Small intestine (tissue), 7 donors: ENCODE measurements around the gene DERA. TPM values are rescaled to one million over a fixed set of nuclear protein-coding genes. Genes with fewer than 3 reads are reported as not detected.

Source experiments
- DNase-seq, 2 donors: peaks; one replicate each; pipeline versions ENCODE4 v3.0.0 to v3.0.0-alpha.2; 2013
- FAIRE-seq: peaks from 2 replicates; lab custom pipeline; 2012; peaks lifted over from hg19 to GRCh38; lab: Jason Lieb, UNC
- H3K27ac ChIP-seq, 3 donors: one replicate each; pipeline ENCODE4 v1.5.1; 2013; ENCODE audit warnings: low read length in 2 of 3, mild to moderate bottlenecking in 2 of 3, control low read depth in 1 of 3, inconsistent platforms in 1 of 3, low read depth in 1 of 3, moderate library complexity in 1 of 3
- H3K27me3 ChIP-seq, 3 donors: one replicate each; pipeline ENCODE4 v1.6.1; 2013; ENCODE audit warnings: low read length in 3 of 3, inconsistent platforms in 1 of 3; ENCODE audit not compliant: control insufficient read depth in 3 of 3, insufficient read depth in 3 of 3
- H3K36me3 ChIP-seq, 3 donors: one replicate each; pipeline ENCODE4 v1.6.1; 2013; ENCODE audit warnings: low read length in 3 of 3, inconsistent platforms in 1 of 3, low read depth in 1 of 3, mild to moderate bottlenecking in 1 of 3, moderate library complexity in 1 of 3; ENCODE audit not compliant: control insufficient read depth in 3 of 3, insufficient read depth in 2 of 3
- H3K4me1 ChIP-seq, 3 donors: one replicate each; pipeline ENCODE4 v1.6.1; 2013; ENCODE audit warnings: low read length in 2 of 3, inconsistent platforms in 1 of 3, low read depth in 1 of 3, mild to moderate bottlenecking in 1 of 3, moderate library complexity in 1 of 3; ENCODE audit not compliant: control insufficient read depth in 3 of 3, insufficient read depth in 2 of 3
- H3K4me3 ChIP-seq, 3 donors: one replicate each; pipeline ENCODE4 v1.5.1; 2013; ENCODE audit warnings: low read length in 3 of 3, control low read depth in 1 of 3, inconsistent platforms in 1 of 3, low read depth in 1 of 3, mild to moderate bottlenecking in 1 of 3, moderate library complexity in 1 of 3
- H3K9me3 ChIP-seq, 2 donors: one replicate each; pipeline ENCODE4 v1.6.1; 2013; ENCODE audit warnings: low read depth in 1 of 2, low read length in 1 of 2; ENCODE audit not compliant: control insufficient read depth in 2 of 2, insufficient read depth in 1 of 2
- WGBS, 3 donors: extraction: QIAGEN DNeasy Blood & Tissue Kit; methylation state at CpG; one replicate each; pipeline ENCODE4 v1.1.7; 2013; 5-methylcytosine and 5-hydroxymethylcytosine counted together
- polyA plus RNA-seq, 4 donors: library from polyadenylated mRNA; stranded (reverse) in 3 of 4; unstranded in 1 of 4; fragments of 200-250 nt in 3 of 4; fragments of 120-200 nt in 1 of 4; gene quantifications; one replicate each; pipeline versions ENCODE4 v1.2.1 to v1.2.3, GENCODE V29; 2013
- donor health status: healthy with polysubstance abuse.
- donor health status: control.
- donor health status: control.
- donor health status: Bipolar disorder and iron deficiency.
- donor health status: healthy.

DERA gene
- polyA plus RNA-seq, 4 donors, result 36.0 to 133 (median 90.5) TPM

DNA sequence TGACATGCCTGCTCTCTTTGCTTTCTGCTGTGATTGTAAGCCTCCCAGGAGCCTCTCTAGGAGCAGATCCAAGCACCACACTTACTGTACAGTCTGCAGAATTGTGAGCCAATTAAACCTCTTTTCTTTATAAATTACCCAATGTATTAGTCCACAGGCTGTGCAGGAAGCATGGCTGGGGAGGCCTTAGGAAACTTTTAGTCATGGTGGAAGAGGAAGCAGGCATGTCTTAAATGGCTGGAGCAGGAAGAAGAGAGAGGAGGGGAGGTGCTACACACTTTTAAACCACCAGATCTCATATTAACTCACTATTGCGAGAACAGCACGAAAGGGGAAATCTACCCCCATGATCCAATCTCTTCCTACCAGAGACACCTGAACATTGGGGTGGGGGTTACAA is 108.9 kb downstream of the DERA start:
- peaks cover 0 to 9% (median 3%) of the 10 kb centered on the region in 3 donors for H3K4me1 ChIP-seq
- no peak overlapping the region for H3K4me3 ChIP-seq
- no peak for DNase-seq
- no peak overlapping the region for H3K27ac ChIP-seq
- H3K36me3 ChIP-seq, result peaks cover 0 to 10% (median 9%) of the 10 kb centered on the region in 3 donors
- H3K27me3 ChIP-seq, result no peaks in the 10 kb centered on the region
- 88 to 98% (median 98%) methylated on average over 2 of the region's 2 CpGs for WGBS, 3 donors
- FAIRE-seq, result no peak
- H3K9me3 ChIP-seq, result peaks cover 0 to 30% of the 10 kb centered on the region in 2 donors

- FAIRE-seq (no peak), DNase-seq (no peak)
- H3K36me3 ChIP-seq, result peaks cover 0 to 9% (median 7%) of the 10 kb centered on the region in 3 donors
- H3K9me3 ChIP-seq, result peaks cover 0 to 25% of the 10 kb centered on the region in 2 donors
- H3K4me3 ChIP-seq, result no peak overlapping the region
- no peaks in the 10 kb centered on the region for H3K27me3 ChIP-seq
- no peak overlapping the region for H3K27ac ChIP-seq
- peaks cover 0 to 9% (median 3%) of the 10 kb centered on the region in 3 donors for H3K4me1 ChIP-seq
- 93 to 100% (median 100%) methylated on average over 1 of the region's 1 CpG for WGBS, 3 donors
Observed at GRCh38 chr12:16021026-16021425, 109.9 kb downstream of the DERA start.

GRCh38 chr12:16021676-16022075 is 110.5 kb downstream of the DERA start:
- Histone ChIP-seq H3K9me3 (peaks cover 0 to 25% of the 10 kb centered on the region in 2 donors), H3K27ac (no peak overlapping the region), H3K36me3 (peaks cover 0 to 9% (median 5%) of the 10 kb centered on the region in 3 donors), H3K4me3 (no peak overlapping the region), H3K4me1 (peaks cover 0 to 9% (median 3%) of the 10 kb centered on the region in 3 donors), H3K27me3 (no peaks in the 10 kb centered on the region)
- peak; percentile 60 to 67 for DNase-seq
- no peak for FAIRE-seq
- 26 to 75% (median 43%) methylated on average over 2 of the region's 2 CpGs for WGBS, 3 donors

- DNase-seq, result no peak
Observed at GRCh38 chr12:16027002-16027401, 115.9 kb downstream of the DERA start.

DNA sequence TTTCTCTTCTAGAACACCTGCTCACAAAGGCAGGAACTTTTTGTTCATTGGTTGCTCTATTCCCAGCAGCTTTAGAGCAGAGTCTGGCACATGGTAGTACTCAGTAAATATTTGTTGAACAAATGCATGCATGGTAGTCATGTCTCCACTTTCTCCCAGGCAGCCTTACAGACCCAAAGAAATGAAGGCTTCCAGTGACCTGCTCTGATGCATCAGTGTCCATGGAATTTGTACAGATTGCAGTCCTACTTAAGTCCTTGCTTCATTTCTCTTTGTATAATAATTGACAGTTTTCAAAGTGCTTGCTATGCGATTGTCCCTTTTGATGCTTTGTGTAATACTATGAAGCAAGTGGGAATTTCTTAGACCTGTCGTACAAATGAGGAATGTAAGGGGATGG is 119.6 kb downstream of the DERA start:
- Histone ChIP-seq H3K9me3 (no peaks in the 10 kb centered on the region), H3K27me3 (no peaks in the 10 kb centered on the region), H3K4me1 (peaks cover 0 to 3% (median 0%) of the 10 kb centered on the region in 3 donors), H3K36me3 (peaks cover 2 to 3% (median 3%) of the 10 kb centered on the region in 3 donors), H3K27ac (no peak overlapping the region), H3K4me3 (no peak overlapping the region)
- FAIRE-seq (no peak), DNase-seq (peak in 1 of 2 donors; percentile 24)
- WGBS, 3 donors, result 97 to 99% (median 98%) methylated on average over 2 of the region's 2 CpGs

More at GRCh38 chr12:16027002-16027401, 115.9 kb downstream of the DERA start:
- Histone ChIP-seq H3K27me3 (no peaks in the 10 kb centered on the region), H3K9me3 (peaks cover 0 to 2% of the 10 kb centered on the region in 2 donors), H3K27ac (no peak overlapping the region), H3K4me1 (peaks cover 0 to 3% (median 2%) of the 10 kb centered on the region in 3 donors), H3K4me3 (no peak overlapping the region), H3K36me3 (peaks cover 0 to 7% (median 0%) of the 10 kb centered on the region in 3 donors)
- WGBS, 3 donors, result 88 to 98% (median 94%) methylated on average over 2 of the region's 2 CpGs
- FAIRE-seq, result no peak

DNA sequence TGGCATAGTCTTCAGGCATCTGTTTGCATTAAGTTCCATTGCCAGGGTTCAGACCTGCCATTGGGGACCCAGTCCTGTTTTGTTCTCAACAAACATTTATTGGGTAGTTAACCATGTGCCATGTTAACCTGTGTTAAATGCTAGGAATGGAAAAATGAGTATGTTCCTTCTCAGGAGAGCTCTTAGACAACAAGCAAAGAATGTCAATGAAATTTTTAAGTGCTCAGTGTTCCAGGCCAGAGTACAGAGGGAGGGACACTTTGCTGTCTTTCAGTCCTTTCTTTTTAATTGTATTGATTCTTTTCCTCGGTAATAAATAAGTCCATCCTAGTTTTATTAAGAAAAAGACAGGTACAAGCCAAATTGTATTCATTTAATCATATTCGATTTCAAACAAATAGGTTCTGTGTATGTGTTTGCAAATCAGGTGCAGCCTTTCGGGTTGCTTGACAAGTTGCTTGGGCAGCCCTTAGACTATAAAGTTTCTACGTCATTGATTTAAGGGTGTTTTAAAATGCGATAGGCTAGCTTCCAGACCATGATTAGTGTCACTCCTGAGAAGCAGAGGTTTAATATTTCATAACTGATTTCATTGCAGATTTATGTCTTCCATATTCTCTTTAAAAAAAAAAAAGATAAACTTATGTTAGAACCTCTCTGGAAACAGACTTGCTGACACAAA is 123.1 kb downstream of the DERA start:
- FAIRE-seq (no peak), DNase-seq (no peak)
- Histone ChIP-seq H3K36me3 (peaks cover 3 to 10% (median 8%) of the 10 kb centered on the region in 3 donors), H3K27ac (no peak overlapping the region), H3K27me3 (no peaks in the 10 kb centered on the region), H3K4me1 (no peaks in the 10 kb centered on the region), H3K9me3 (no peaks in the 10 kb centered on the region), H3K4me3 (no peak overlapping the region)
- 92 to 95% (median 94%) methylated on average over 5 of the region's 5 CpGs for WGBS, 3 donors

- FAIRE-seq, result no peak
- H3K4me1 ChIP-seq, result no peaks in the 10 kb centered on the region
- peaks cover 3 to 10% (median 8%) of the 10 kb centered on the region in 3 donors for H3K36me3 ChIP-seq
- no peak overlapping the region for H3K4me3 ChIP-seq
- no peak overlapping the region for H3K27ac ChIP-seq
- no peaks in the 10 kb centered on the region for H3K9me3 ChIP-seq
- H3K27me3 ChIP-seq, result no peaks in the 10 kb centered on the region
- DNase-seq, result no peak
- WGBS, 3 donors, result 97 to 98% (median 97%) methylated on average over 3 of the region's 3 CpGs
Observed at GRCh38 chr12:16036073-16036472, 124.9 kb downstream of the DERA start.

- no peak overlapping the region for H3K4me3 ChIP-seq
- H3K27ac ChIP-seq, result no peak overlapping the region
- 78 to 87% (median 80%) methylated on average over 6 of the region's 6 CpGs for WGBS, 3 donors
- no peaks in the 10 kb centered on the region for H3K4me1 ChIP-seq
- no peaks in the 10 kb centered on the region for H3K27me3 ChIP-seq
- H3K9me3 ChIP-seq, result peaks cover 0 to 2% of the 10 kb centered on the region in 2 donors
- peaks cover 3 to 10% (median 8%) of the 10 kb centered on the region in 3 donors for H3K36me3 ChIP-seq
- DNase-seq (no peak), FAIRE-seq (no peak)
Observed at GRCh38 chr12:16037533-16037932, 126.4 kb downstream of the DERA start.
